ENCODE measurements around the gene ZNF786. TPM values are rescaled to one million over a fixed set of nuclear protein-coding genes. Genes with fewer than 3 reads are reported as not detected.

ZNF786 gene
- 1 to 10 TPM; 1.8 to 4.4 (median 2.5) TPM for total RNA-seq
- polyA plus RNA-seq = 1 to 10 TPM; 3.3 to 3.7 TPM

- 0 to 1% methylated on average over 57 to 77 of the region's 77 CpGs for WGBS, 2 donors
These were observed at the start of gene ZNF786 for GRCh38 chr7:149090397-149091195. Gene ZNF786, minus strand, starts transcription at chr7:149090718. Its CDS starts 78 bp downstream, at chr7:149090640.

DNA sequence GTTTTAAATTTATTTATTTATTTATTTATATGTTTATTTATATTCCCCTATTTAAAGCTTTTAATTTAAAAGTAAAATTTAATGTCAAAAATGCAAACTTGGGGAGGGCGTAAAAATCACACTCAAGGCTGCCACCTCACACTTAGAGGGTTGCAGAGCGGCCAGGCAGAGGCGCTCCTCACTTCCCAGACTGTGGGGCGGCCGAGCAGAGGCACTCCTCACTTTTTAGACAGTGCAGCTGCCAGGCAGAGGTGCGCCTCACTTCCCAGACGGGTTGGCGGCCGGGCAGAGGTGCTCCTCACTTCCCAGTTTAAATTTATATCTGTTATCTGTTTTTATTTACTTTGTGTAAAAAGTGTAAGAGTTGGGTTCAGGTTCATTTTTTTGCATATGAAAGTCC, 45.6 kb upstream of the ZNF786 start:
- WGBS, 2 donors = 95 to 97% methylated on average over 9 of the region's 9 CpGs
- Histone ChIP-seq H3K36me3 (no peaks in the 10 kb centered on the region), H3K4me1 (no peaks in the 10 kb centered on the region), H3K4me3 (no peak overlapping the region), H3K27me3 (no peaks in the 10 kb centered on the region), H3K9me3 (no peaks in the 10 kb centered on the region), H3K27ac (no peak overlapping the region)
- ATAC-seq (no peak), FAIRE-seq (no peak), DNase-seq (no peak)
- intact Hi-C loops (cut with DNase I) = no loop called here
- TF ChIP-seq, protein P1, sequence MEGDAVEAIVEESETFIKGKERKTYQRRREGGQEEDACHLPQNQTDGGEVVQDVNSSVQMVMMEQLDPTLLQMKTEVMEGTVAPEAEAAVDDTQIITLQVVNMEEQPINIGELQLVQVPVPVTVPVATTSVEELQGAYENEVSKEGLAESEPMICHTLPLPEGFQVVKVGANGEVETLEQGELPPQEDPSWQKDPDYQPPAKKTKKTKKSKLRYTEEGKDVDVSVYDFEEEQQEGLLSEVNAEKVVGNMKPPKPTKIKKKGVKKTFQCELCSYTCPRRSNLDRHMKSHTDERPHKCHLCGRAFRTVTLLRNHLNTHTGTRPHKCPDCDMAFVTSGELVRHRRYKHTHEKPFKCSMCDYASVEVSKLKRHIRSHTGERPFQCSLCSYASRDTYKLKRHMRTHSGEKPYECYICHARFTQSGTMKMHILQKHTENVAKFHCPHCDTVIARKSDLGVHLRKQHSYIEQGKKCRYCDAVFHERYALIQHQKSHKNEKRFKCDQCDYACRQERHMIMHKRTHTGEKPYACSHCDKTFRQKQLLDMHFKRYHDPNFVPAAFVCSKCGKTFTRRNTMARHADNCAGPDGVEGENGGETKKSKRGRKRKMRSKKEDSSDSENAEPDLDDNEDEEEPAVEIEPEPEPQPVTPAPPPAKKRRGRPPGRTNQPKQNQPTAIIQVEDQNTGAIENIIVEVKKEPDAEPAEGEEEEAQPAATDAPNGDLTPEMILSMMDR (IDR thresholded peaks at IDR 0.05) = no peak

More at GRCh38 chr7:149090397-149091195, at the start of gene ZNF786:
- DNase-seq (peak; percentile 80 to 94 (median 87)), ATAC-seq (peak; percentile 94 to 98 (median 96)), FAIRE-seq (no peak)
- Histone ChIP-seq H3K4me1 (peaks cover 0 to 7% (median 0%) of the 10 kb centered on the region in 3 donors), H3K27me3 (no peaks in the 10 kb centered on the region), H3K4me3 (peak within 1 kb of the TSS; percentile 62 to 98 (median 72)), H3K27ac (peak within 1 kb of the TSS; percentile 85 to 99 (median 95)), H3K36me3 (no peaks in the 10 kb centered on the region), H3K9me3 (no peaks in the 10 kb centered on the region)
- intact Hi-C loops (cut with DNase I) = no loop called here
- TF ChIP-seq, protein P1 (IDR thresholded peaks at IDR 0.05) = peak; percentile 77 to 93 (median 83)

- Histone ChIP-seq H3K4me3 (no peak overlapping the region), H3K27ac (no peak overlapping the region), H3K36me3 (no peaks in the 10 kb centered on the region), H3K9me3 (no peaks in the 10 kb centered on the region), H3K27me3 (no peaks in the 10 kb centered on the region), H3K4me1 (peaks cover 0 to under 1% (median 0%) of the 10 kb centered on the region in 3 donors)
- DNase-seq (no peak), FAIRE-seq (no peak), ATAC-seq (no peak)
- 97 to 98% methylated on average over 2 of the region's 2 CpGs for WGBS, 2 donors
- intact Hi-C loops (cut with DNase I) = no loop called here
- TF ChIP-seq, protein P1 (IDR thresholded peaks at IDR 0.05) = no peak
These were observed 42.7 kb upstream of the ZNF786 start for GRCh38 chr7:149133028-149133710.

- 95% methylated on average over 5 of the region's 5 CpGs for WGBS, 2 donors
- H3K27me3 ChIP-seq = no peaks in the 10 kb centered on the region
- TF ChIP-seq, protein P1 (IDR thresholded peaks at IDR 0.05) = no peak
These were observed 40.2 kb upstream of the ZNF786 start for GRCh38 chr7:149130572-149131198.

More at GRCh38 chr7:149130572-149131198, 40.2 kb upstream of the ZNF786 start:
- Histone ChIP-seq H3K9me3 (no peaks in the 10 kb centered on the region), H3K4me3 (no peak overlapping the region), H3K36me3 (no peaks in the 10 kb centered on the region), H3K27ac (no peak overlapping the region), H3K4me1 (peaks cover 0 to 6% (median 0%) of the 10 kb centered on the region in 3 donors)
- DNase-seq (no peak), ATAC-seq (no peak), FAIRE-seq (no peak)
- intact Hi-C loops (cut with DNase I) = no loop called here

All from pancreas (tissue), 10 donors.